Large intestine (tissue), 3 donors: ENCODE measurements around the gene DZIP1L. TPM values are rescaled to one million over a fixed set of nuclear protein-coding genes. Genes with fewer than 3 reads are reported as not detected.

Experiments used
- DNase-seq, 2 donors: peaks; one replicate each; pipeline versions ENCODE4 v3.0.0 to v3.0.0-alpha.2; 2013
- H3K27ac ChIP-seq: one replicate; pipeline ENCODE4 v1.5.1; 2013; ENCODE audit warnings: low read length
- H3K27me3 ChIP-seq: 2 replicates; pipeline ENCODE4 v1.6.1; 2013; ENCODE audit warnings: low read length; ENCODE audit not compliant: control insufficient read depth, insufficient read depth
- H3K36me3 ChIP-seq: 2 replicates; pipeline ENCODE4 v1.6.1; 2013; ENCODE audit warnings: low read length; ENCODE audit not compliant: control insufficient read depth, insufficient read depth
- H3K4me1 ChIP-seq: one replicate; pipeline ENCODE4 v1.6.1; 2013; ENCODE audit warnings: low read length; ENCODE audit not compliant: control insufficient read depth, insufficient read depth
- H3K4me3 ChIP-seq: one replicate; pipeline ENCODE4 v1.5.1; 2013; ENCODE audit warnings: low read length
- H3K9me3 ChIP-seq: one replicate; pipeline ENCODE4 v1.6.1; 2013; ENCODE audit warnings: mild to moderate bottlenecking, low read depth, low read length, moderate library complexity; ENCODE audit not compliant: control insufficient read depth
- WGBS: methylation state at CpG from one replicate; pipeline ENCODE4 v1.1.5; 2013; ENCODE audit warnings: low lambda C conversion rate; ENCODE audit not compliant: insufficient coverage; 5-methylcytosine and 5-hydroxymethylcytosine counted together
- polyA plus RNA-seq: library from polyadenylated mRNA; unstranded; fragments of 120-200 nt; gene quantifications from one replicate; pipeline ENCODE4 v1.2.1, GENCODE V29; 2013

DZIP1L gene
- polyA plus RNA-seq, 1 donor: 4.4 TPM

DNA sequence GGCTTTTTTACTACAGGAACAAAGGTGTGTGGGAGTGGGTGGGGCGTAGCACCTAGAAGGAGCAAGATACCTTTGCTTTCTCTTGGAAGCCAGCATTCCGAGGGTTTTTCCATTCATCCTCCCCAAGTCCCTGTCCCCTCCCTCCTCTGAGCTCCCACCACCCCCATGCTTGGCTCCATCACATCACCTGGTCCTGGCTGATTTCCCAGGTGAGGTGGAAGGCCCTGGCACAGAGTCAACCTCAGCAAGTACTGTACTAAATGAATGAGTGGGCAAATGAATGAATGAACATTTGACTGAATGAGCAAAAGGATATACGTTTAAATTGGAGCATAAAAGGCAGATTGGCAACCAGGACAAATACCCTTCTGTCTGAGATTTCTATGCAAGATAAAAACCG is 45.4 kb downstream of the DZIP1L start:
- H3K9me3 ChIP-seq: no peaks in the 10 kb centered on the region
- H3K36me3 ChIP-seq: peaks cover 18% of the 10 kb centered on the region
- no peaks in the 10 kb centered on the region for H3K27me3 ChIP-seq
- WGBS: 77% methylated on average over 2 of the region's 4 CpGs
- no peak overlapping the region for H3K4me3 ChIP-seq
- H3K27ac ChIP-seq: no peak overlapping the region
- no peaks in the 10 kb centered on the region for H3K4me1 ChIP-seq
- no peak for DNase-seq

DNA sequence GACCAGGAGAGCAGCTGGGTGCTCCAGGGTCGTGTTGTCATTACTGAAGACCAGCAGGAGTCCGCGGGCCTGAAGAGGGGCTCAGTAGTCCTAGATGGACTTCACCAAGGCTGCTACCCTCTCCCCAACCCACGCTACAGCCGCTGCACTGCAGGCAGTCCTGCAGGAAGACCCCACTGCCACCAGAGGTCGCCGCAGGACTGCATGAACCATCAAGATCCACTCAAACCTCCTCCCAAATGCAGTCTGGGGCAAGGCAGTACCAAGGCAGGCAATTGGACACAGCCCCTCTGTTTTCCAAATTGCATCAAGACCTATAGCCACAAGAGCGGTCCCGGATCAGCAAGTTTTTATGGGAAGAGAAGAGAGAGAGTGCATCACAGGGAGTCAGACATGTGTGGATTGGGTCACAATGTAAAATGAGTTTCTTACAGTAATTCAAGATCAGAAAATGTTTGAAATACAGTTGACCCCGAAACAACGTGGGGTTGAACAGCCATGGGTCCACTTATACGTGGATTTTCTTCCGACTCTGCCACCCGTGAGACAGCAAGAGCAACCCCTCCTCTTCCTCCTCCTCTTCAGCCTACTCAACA is 46.7 kb downstream of the DZIP1L start:
- no peak overlapping the region for H3K27ac ChIP-seq
- H3K9me3 ChIP-seq: no peaks in the 10 kb centered on the region
- H3K4me3 ChIP-seq: no peak overlapping the region
- 66% methylated on average over 5 of the region's 14 CpGs for WGBS
- peaks cover 20% of the 10 kb centered on the region for H3K36me3 ChIP-seq
- no peaks in the 10 kb centered on the region for H3K27me3 ChIP-seq
- no peaks in the 10 kb centered on the region for H3K4me1 ChIP-seq
- DNase-seq: peak; percentile 31 to 43

DNA sequence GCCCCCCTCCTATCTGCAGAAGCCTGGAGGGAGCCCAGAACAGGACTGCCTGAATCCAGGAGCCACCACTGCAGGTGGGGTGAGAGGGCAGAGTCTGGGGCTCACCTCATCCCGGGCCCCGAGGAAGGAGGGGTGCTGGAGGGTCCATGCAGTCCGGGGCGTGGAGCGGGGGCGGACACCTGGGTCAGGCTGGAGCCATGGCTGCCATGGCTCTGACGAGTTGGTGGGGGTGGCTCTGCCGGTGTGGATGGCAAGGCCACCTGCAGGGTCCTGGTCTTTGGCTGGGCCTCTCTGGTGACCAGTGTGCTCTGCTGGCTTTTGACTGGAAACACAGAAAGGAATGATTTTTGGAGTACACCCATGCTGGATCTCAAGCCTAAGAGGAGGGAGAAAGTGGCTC is 47.4 kb downstream of the DZIP1L start:
- Histone ChIP-seq H3K4me1 (no peaks in the 10 kb centered on the region), H3K27ac (no peak overlapping the region), H3K4me3 (no peak overlapping the region), H3K9me3 (no peaks in the 10 kb centered on the region), H3K36me3 (peaks cover 20% of the 10 kb centered on the region), H3K27me3 (no peaks in the 10 kb centered on the region)
- no peak for DNase-seq
- no CpG with 5 or more reads among the region's 8 CpGs for WGBS

DNA sequence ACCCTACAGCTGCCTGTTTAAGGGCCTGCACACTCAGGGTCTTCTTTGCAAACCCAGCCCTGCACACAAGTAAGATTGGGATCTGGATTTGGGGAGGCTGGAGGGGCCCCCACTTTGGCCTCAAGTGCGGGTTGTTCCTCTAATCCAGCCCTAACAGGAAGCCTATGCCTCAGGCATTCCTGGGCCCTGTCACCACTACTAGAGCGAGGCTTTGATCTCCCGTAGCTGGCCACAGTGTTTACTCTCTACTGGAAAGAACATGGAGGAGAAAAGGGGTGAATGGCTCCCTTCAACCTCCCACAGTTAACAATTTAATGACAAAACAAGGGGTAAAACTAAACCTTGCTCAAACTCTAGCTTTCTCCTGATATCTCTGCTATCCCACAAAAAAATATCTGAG is 48.4 kb downstream of the DZIP1L start:
- no peaks in the 10 kb centered on the region for H3K27me3 ChIP-seq
- H3K27ac ChIP-seq: no peak overlapping the region
- no peak for DNase-seq
- no peaks in the 10 kb centered on the region for H3K4me1 ChIP-seq
- H3K4me3 ChIP-seq: no peak overlapping the region
- H3K36me3 ChIP-seq: peaks cover 18% of the 10 kb centered on the region
- no peaks in the 10 kb centered on the region for H3K9me3 ChIP-seq
- no CpG with 5 or more reads among the region's 3 CpGs for WGBS

DNA sequence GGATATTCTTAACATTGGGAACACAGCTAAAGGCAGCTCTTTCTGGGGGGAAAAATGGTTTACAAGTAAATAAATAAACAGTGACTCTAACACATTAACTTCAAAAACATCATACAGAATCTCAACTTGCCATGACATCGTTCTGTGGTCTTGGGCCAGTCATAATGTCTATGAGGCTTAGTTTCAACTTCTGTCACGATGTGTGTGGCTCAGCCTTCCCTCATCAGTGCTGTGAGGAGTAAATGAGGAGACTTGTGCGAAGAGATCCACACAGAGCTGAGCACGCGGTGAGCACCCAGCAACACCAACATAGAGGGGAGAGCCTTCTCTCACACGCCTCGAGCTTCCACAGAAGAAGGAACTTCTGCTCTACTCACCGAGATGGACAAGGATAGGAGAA is 49.0 kb downstream of the DZIP1L start:
- no CpG with 5 or more reads among the region's 8 CpGs for WGBS
- H3K4me1 ChIP-seq: no peaks in the 10 kb centered on the region
- H3K9me3 ChIP-seq: no peaks in the 10 kb centered on the region
- no peak for DNase-seq
- no peak overlapping the region for H3K27ac ChIP-seq
- no peaks in the 10 kb centered on the region for H3K27me3 ChIP-seq
- no peak overlapping the region for H3K4me3 ChIP-seq
- H3K36me3 ChIP-seq: peaks cover 16% of the 10 kb centered on the region

DNA sequence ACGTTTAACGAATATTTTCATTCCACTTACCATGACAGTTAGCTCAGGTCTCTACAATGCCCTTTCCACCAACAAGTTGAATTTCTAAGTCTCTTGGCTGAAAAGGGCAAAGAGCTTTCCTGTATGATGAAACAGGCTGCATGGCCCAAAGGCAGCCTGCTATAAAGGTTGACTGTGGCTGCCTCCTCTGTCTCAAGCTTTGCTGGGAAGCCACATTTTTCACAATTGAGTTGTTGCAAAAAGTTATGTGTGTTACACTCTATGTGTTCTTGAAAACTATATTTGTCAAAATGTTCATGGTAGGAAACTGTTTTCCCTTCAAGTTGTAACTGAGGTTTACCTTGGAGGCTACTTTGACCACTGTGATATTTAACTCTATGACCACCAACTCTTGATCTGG is 49.5 kb downstream of the DZIP1L start:
- H3K9me3 ChIP-seq: no peaks in the 10 kb centered on the region
- H3K4me3 ChIP-seq: no peak overlapping the region
- no peak for DNase-seq
- no peaks in the 10 kb centered on the region for H3K4me1 ChIP-seq
- 80% methylated on average over 1 of the region's 2 CpGs for WGBS
- no peak overlapping the region for H3K27ac ChIP-seq
- peaks cover 16% of the 10 kb centered on the region for H3K36me3 ChIP-seq
- no peaks in the 10 kb centered on the region for H3K27me3 ChIP-seq

DNA sequence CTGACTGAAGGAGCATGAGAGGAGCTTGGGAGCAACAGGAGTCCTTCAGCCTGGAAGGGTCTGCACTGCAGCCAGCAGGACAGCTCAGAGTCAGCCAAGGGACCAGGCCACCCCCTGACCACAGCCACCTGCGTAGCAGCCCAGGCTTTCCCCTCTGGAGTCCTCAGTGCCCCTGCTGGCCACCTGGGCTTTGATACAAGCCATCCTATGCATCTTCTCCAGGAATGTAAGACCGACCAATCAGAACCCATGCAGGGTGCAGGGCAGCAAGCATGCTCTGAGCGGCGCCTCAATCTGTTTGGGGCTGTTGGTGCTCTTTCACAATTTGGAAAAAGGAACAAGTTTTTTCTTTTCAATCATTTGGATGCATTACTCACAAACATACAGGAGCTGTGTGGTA is 52.0 kb downstream of the DZIP1L start:
- DNase-seq: no peak
- Histone ChIP-seq H3K27me3 (no peaks in the 10 kb centered on the region), H3K36me3 (peaks cover 16% of the 10 kb centered on the region), H3K27ac (no peak overlapping the region), H3K9me3 (no peaks in the 10 kb centered on the region), H3K4me3 (no peak overlapping the region), H3K4me1 (no peaks in the 10 kb centered on the region)
- WGBS: no CpG with 5 or more reads among the region's 4 CpGs

DNA sequence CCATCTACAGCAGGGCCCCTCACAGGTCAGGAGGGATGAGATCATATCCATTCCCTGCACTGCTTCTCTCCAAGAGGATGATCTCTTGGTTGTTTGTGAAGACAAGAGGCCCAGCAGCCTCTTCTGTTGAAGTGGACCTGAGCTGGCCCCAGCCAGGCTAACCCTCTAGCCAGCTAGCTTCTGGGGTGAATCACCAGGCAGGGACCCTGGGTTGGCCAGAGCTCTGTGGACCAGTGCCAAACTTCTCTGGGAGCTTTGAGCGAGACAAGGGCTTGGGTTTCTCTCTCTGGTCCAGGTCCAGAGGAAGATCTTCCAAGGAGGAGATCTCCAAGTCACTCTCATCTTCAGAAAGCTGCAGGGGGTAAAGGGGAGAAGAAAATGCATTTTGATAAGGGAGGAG is 52.8 kb downstream of the DZIP1L start:
- Histone ChIP-seq H3K27ac (no peak overlapping the region), H3K4me3 (no peak overlapping the region), H3K4me1 (no peaks in the 10 kb centered on the region), H3K36me3 (peaks cover 16% of the 10 kb centered on the region), H3K27me3 (no peaks in the 10 kb centered on the region), H3K9me3 (no peaks in the 10 kb centered on the region)
- no peak for DNase-seq
- 100% methylated on average over 1 of the region's 1 CpG for WGBS

DNA sequence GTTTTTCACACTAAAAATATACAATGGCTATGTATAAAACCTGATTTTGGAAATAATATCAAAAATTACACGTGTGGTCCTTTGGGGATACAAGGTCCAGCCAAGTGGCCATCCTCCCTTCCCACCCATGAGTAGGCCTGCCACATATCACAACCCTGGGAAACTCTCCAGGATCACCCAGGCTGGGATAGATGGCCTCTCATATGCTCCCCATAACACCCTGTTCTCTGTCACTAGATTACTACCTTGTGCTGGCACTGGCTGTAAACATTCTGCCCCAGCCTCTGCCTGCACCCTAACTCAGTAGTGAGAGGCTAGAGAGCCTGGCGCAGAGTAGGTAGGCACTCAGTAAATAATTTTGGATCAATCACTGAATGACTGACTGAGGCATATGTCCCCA is 53.4 kb downstream of the DZIP1L start:
- Histone ChIP-seq H3K36me3 (peaks cover 15% of the 10 kb centered on the region), H3K4me3 (no peak overlapping the region), H3K27me3 (no peaks in the 10 kb centered on the region), H3K27ac (no peak overlapping the region), H3K4me1 (no peaks in the 10 kb centered on the region), H3K9me3 (no peaks in the 10 kb centered on the region)
- WGBS: no CpG with 5 or more reads among the region's 2 CpGs
- DNase-seq: no peak

DNA sequence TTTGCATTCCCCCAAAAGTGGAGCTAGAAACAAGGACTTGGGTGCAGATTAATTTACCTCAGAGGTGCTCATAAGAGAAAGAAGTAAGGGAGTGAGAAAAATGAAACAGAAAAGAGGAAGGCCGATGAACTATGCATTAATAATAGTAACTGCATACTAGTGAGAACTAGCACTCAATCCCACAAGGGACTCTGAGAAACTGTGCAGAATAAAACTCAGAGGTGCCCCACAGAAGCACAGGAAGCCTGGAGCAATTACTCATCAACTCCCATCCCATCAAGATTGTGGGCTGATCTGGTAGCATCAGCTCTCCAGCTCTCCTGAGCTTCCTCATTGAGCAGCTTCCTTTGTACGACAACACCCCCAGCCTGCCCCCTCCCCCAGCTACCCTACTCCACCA is 54.6 kb downstream of the DZIP1L start:
- no peaks in the 10 kb centered on the region for H3K4me1 ChIP-seq
- no CpG with 5 or more reads among the region's 2 CpGs for WGBS
- no peak overlapping the region for H3K4me3 ChIP-seq
- H3K27ac ChIP-seq: no peak overlapping the region
- no peak for DNase-seq
- no peaks in the 10 kb centered on the region for H3K27me3 ChIP-seq
- H3K36me3 ChIP-seq: peaks cover 6% of the 10 kb centered on the region
- H3K9me3 ChIP-seq: no peaks in the 10 kb centered on the region

DNA sequence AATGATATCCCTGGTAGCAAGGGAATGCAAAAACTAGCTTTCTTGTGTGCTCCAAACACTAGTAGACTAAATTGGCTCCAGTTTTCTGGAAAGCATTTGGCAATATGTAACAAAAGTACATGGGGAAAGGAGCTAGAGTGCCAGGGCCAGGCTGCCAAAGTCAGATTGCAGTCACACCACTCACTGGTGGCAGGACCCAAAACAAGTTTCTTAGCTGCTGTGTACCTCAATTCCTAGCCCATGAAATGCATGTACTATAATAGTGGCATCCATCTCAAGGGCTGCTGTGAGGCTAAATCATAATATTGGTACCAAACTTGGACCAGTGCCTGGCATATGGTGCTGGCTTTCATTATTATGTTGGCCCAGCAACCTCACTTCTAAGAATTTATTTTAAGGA is 56.1 kb downstream of the DZIP1L start:
- no peak overlapping the region for H3K4me3 ChIP-seq
- no peaks in the 10 kb centered on the region for H3K9me3 ChIP-seq
- DNase-seq: no peak
- H3K27me3 ChIP-seq: no peaks in the 10 kb centered on the region
- no peak overlapping the region for H3K27ac ChIP-seq
- no peaks in the 10 kb centered on the region for H3K4me1 ChIP-seq
- H3K36me3 ChIP-seq: peaks cover 2% of the 10 kb centered on the region
